Esophagus squamous epithelium (tissue), 4 donors: ENCODE measurements around the gene BCDIN3D.

Experiments
- CTCF ChIP-seq, 6 experiments: fragments of 450-650 bp in 4 of 6; fragments of 200-600 bp in 2 of 6; sonication (generic) in 2 of 6; IDR thresholded peaks; one replicate each; pipeline ENCODE4 v1.5.1; 2016 to 2019; ENCODE audit warnings: antibody characterized with exemption in 6 of 6, mild to moderate bottlenecking in 4 of 6, moderate library complexity in 4 of 6
- POLR2A ChIP-seq, 4 donors: fragments of 450-650 bp; IDR thresholded peaks; one replicate each; pipeline ENCODE4 v1.6.1; 2017; ENCODE audit warnings: antibody characterized with exemption in 4 of 4, mild to moderate bottlenecking in 4 of 4, moderate library complexity in 3 of 4

GRCh38 chr12:49843411-49843810, 505 bp upstream of the BCDIN3D start:
- TF ChIP-seq POLR2A (IDR thresholded peaks at IDR 0.05) (no peak), CTCF (IDR thresholded peaks at IDR 0.05) (no peak)
